Left ventricle myocardium inferior (tissue), 1 donor: Measurements from ENCODE around the gene LSM7. TPM values are rescaled to one million over a fixed set of nuclear protein-coding genes. Genes with fewer than 3 reads are reported as not detected.

ENCODE experiments used
- DNase-seq: peaks from one replicate; pipeline ENCODE4 v3.0.0-alpha.2; 2020
- H3K27ac ChIP-seq: fragments of 200-600 bp; replicated peaks from 2 replicates; pipeline ENCODE4 v1.8.0; 2021
- H3K27me3 ChIP-seq: fragments of 200-600 bp; 2 replicates; pipeline ENCODE4 v1.8.0; 2021; ENCODE audit warnings: low read depth
- H3K36me3 ChIP-seq: fragments of 200-600 bp; 2 replicates; pipeline ENCODE4 v1.8.0; 2021
- H3K4me1 ChIP-seq: fragments of 200-600 bp; 2 replicates; pipeline ENCODE4 v1.8.0; 2021
- H3K4me3 ChIP-seq: fragments of 200-600 bp; 2 replicates; pipeline ENCODE4 v1.8.0; 2021; ENCODE audit warnings: mild to moderate bottlenecking, moderate library complexity
- H3K9me3 ChIP-seq: fragments of 200-600 bp; replicated peaks from 2 replicates; pipeline ENCODE4 v1.8.0; 2021
- intact Hi-C: fragments of 100-400 bp; cut with micrococcal nuclease; formaldehyde crosslinking; loops from one replicate; pipeline ENCODE4 v1.11.0; 2022
- total RNA-seq: library from RNA; stranded (reverse); fragmentation: NEBNext Ultra II Directional; extraction: Animal tissue kit (Norgen Biotek cat#: 25700); gene quantifications from one replicate; pipeline ENCODE4 v1.2.1, GENCODE V29; 2021
- TF ChIP-seq, protein P1 (sequence below): fragments of 200-600 bp; IDR thresholded peaks from 2 replicates; pipeline ENCODE4 v1.8.0; 2021; ENCODE audit warnings: antibody characterized with exemption, mild to moderate bottlenecking, borderline replicate concordance
- donor health status: DM: no; HTN: yes; CAD: no; lungs with severe emphysema.

Gene LSM7
- total RNA-seq, 1 donor from 2014 or later = 41.1 TPM

DNA sequence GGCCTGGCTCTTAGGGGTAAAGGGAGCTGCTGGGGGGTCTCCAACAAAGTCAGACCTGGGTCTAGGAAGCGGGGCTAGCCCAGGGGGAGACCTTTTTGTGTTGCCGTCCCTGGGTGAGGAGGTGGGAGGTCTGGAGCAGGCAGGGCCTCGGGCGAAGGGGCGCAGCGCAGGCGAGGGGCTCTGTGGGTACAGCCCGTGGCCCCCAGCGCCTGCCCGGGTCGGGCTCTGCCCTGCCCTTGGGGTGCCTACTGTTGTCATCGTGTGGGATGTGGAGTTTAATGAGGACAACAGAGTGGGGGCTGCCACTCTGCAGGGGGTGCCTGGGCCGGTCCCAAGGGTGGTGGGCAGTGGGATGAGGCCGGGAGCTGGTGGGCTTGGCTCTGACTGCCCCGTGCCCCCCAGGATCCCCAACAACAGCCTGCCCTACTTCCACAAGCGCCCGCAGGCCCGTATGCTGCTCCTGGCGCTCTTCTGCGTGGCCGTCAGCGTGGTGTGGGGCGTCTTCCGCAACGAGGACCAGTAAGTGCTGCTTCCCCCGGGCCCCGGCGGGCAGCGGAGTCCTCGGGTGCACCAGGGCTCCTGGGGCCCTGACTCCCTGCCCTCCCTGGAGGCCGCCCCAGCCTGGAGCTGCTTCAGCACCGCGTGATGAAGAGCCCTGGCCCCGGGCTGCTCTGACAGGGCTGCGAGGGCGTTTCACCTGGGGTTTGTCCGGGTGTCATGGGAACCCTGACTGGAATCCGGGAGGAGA is 12.3 kb upstream of the LSM7 start:
- peaks cover 56% of the 10 kb centered on the region for H3K36me3 ChIP-seq
- no peak for DNase-seq
- H3K9me3 ChIP-seq = no peaks in the 10 kb centered on the region
- TF ChIP-seq, protein P1, sequence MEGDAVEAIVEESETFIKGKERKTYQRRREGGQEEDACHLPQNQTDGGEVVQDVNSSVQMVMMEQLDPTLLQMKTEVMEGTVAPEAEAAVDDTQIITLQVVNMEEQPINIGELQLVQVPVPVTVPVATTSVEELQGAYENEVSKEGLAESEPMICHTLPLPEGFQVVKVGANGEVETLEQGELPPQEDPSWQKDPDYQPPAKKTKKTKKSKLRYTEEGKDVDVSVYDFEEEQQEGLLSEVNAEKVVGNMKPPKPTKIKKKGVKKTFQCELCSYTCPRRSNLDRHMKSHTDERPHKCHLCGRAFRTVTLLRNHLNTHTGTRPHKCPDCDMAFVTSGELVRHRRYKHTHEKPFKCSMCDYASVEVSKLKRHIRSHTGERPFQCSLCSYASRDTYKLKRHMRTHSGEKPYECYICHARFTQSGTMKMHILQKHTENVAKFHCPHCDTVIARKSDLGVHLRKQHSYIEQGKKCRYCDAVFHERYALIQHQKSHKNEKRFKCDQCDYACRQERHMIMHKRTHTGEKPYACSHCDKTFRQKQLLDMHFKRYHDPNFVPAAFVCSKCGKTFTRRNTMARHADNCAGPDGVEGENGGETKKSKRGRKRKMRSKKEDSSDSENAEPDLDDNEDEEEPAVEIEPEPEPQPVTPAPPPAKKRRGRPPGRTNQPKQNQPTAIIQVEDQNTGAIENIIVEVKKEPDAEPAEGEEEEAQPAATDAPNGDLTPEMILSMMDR = no peak
- H3K27me3 ChIP-seq = no peaks in the 10 kb centered on the region
- H3K4me1 ChIP-seq = no peaks in the 10 kb centered on the region
- no peak overlapping the region for H3K4me3 ChIP-seq
- H3K27ac ChIP-seq = no peak overlapping the region
- intact Hi-C loops = no loop called here

DNA sequence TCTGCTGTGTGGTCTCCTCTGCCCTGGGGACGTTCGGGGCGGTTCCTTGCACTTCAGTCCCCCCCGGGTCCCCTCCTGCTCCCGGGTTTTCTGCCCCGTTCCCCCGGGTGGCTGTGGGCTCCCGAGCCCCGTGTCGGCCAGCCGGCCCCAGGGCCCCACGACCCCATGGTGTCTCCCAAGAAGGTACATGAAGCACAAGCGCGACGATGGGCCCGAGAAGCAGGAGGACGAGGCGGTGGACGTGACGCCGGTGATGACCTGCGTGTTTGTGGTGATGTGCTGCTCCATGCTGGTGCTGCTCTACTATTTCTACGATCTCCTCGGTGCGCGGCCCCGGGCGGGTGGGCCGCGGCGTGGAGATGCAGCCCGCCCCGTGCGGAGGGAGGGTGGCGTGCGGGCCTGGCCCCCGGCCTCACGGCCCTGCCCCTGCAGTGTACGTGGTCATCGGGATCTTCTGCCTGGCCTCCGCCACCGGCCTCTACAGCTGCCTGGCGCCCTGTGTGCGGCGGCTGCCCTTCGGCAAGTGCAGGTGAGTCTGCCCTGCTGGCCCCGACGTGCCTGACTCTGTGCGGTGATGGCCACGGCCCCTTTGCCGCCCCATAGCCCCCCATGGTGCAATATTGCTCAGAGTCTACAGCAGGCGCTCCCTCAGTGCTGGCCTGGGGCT is 11.4 kb upstream of the LSM7 start:
- DNase-seq = no peak
- H3K4me1 ChIP-seq = no peaks in the 10 kb centered on the region
- TF ChIP-seq, protein P1 = no peak
- H3K27ac ChIP-seq = no peak overlapping the region
- no peaks in the 10 kb centered on the region for H3K27me3 ChIP-seq
- H3K9me3 ChIP-seq = no peaks in the 10 kb centered on the region
- H3K36me3 ChIP-seq = peaks cover 56% of the 10 kb centered on the region
- intact Hi-C loops = no loop called here
- H3K4me3 ChIP-seq = no peak overlapping the region

DNA sequence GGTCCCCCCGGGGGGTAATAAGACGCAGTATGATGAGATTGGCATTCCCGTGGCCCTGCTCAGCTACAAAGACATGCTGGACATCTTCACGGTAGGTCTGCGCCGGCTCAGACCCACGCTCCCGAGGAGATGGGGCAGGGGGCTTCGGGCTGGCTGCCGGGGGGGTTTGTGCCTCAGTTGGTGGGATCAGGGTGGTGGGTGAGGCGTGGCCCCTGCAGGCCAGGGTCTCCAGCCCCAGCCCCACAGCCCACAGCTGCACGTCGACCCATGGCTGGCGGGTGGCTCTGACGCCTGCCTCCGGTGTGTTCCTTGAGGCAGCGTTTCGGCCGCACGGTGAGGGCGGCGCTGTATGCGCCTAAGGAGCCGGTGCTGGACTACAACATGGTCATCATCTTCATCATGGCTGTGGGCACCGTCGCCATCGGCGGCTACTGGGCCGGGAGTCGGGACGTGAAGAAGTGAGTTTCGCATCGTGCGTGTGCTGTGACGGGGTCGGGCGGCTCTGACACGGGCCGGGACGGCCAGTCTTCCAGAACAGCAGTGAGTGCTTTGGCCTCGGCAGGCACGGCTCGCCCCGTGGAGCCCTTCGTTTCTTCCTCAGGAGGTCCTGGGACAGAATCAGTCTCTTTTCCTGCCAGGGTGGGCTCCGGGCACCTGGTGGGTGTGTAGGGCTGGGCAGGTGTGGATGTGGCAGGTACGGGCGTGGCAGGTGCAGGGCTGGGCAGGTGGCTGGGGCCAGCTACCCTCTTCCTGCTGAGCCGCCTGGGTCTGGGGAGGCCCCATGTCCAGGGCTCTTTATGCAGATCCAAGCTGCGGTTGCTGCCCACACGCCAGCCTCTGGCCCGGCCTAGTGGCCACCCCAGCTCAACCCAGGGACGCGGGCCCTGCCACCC is 10.6 kb upstream of the LSM7 start:
- H3K4me3 ChIP-seq = no peak overlapping the region
- H3K36me3 ChIP-seq = peaks cover 50% of the 10 kb centered on the region
- no peaks in the 10 kb centered on the region for H3K27me3 ChIP-seq
- H3K27ac ChIP-seq = no peak overlapping the region
- H3K9me3 ChIP-seq = no peaks in the 10 kb centered on the region
- H3K4me1 ChIP-seq = peaks cover 2% of the 10 kb centered on the region
- TF ChIP-seq, protein P1 = no peak
- no peak for DNase-seq
- intact Hi-C loops = no loop called here

DNA sequence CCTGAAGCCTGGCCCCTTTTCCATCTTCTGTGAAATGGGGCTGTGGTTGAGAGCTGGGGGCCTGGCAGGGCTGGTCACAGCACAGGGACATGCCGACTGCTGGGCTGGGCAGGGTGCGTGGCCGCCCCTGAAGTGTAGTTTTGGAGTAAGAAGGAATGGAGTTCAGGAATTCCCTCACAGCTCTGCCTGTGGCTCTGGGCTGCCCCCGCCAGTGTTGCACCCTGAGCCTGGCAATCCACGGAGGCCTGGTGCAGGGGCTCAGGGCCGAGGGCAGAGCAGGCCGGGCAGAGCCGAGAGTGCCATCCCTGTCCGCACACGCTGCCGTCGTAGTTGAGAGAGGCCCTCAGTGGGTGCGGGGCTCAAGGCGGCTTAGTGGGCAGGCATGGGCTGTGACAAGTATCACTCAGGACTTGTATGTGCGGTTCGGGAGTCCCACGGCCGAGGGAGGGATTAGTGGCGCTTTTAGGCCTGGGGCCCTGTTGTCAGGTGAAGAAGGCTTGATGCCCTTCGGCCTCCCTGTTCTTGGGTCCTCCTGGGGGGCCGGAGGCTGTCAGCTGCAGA is 9.7 kb upstream of the LSM7 start:
- no peaks in the 10 kb centered on the region for H3K27me3 ChIP-seq
- H3K27ac ChIP-seq = no peak overlapping the region
- TF ChIP-seq, protein P1 = no peak
- peaks cover 10% of the 10 kb centered on the region for H3K4me1 ChIP-seq
- no peak for DNase-seq
- H3K36me3 ChIP-seq = peaks cover 46% of the 10 kb centered on the region
- H3K9me3 ChIP-seq = no peaks in the 10 kb centered on the region
- no peak overlapping the region for H3K4me3 ChIP-seq
- intact Hi-C loops = no loop called here

DNA sequence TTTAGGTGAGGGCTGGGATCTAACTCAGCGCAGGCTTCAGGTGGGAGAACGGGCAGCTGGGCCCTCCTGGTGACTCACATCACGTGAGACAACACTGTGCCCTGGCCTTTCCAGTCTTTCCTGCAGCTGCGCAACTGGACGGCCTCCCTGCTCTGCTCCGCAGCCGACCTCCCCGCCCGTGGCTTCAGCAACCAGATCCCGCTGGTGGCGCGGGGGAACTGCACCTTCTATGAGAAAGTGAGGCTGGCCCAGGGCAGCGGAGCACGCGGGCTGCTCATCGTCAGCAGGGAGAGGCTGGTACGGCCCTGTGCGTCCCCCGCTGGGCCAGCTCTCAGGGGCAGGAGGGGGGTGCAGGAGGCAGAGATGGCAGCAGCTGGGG is 8.9 kb upstream of the LSM7 start:
- Histone ChIP-seq H3K4me1 (peaks cover 15% of the 10 kb centered on the region), H3K4me3 (no peak overlapping the region), H3K27ac (no peak overlapping the region), H3K27me3 (no peaks in the 10 kb centered on the region), H3K36me3 (peaks cover 39% of the 10 kb centered on the region), H3K9me3 (no peaks in the 10 kb centered on the region)
- no peak for DNase-seq
- intact Hi-C loops = no loop called here
- TF ChIP-seq, protein P1 = peak; percentile 15
